Calu3 (cell line): ENCODE results near the gene GRB10. TPM values are rescaled to one million over a fixed set of nuclear protein-coding genes. Genes with fewer than 3 reads are reported as not detected.

Source experiments
- BruUV-seq: library from RNA; stranded (reverse); fragments of 400-500 nt; replicated peaks from 2 replicates; lab custom pipeline; 2021; lab: Mats Ljungman, UMichigan
- CTCF ChIA-PET: fragments of 300-600 bp; sonication (Branson Sonifier 250); formaldehyde crosslinking; loops from one replicate; lab custom pipeline; 2022; ENCODE audit warnings: antibody characterized with exemption; lab: Charles Lee
- DNase-seq: peaks from one replicate; pipeline ENCODE4 v3.0.0; 2022
- H3K27ac Mint-ChIP-seq: one replicate; pipeline ENCODE4 v1.8.0; 2022; ENCODE audit warnings: mixed read lengths; ENCODE audit not compliant: unreplicated experiment
- H3K27me3 Mint-ChIP-seq: one replicate; pipeline ENCODE4 v1.8.0; 2022; ENCODE audit warnings: mixed read lengths; ENCODE audit not compliant: unreplicated experiment
- H3K36me3 Mint-ChIP-seq: one replicate; pipeline ENCODE4 v1.8.0; 2022; ENCODE audit warnings: mild to moderate bottlenecking, moderate library complexity, mixed read lengths; ENCODE audit not compliant: insufficient read depth, unreplicated experiment
- H3K4me1 Mint-ChIP-seq: one replicate; pipeline ENCODE4 v1.8.0; 2022; ENCODE audit warnings: mild to moderate bottlenecking, low read depth, mixed read lengths; ENCODE audit not compliant: unreplicated experiment
- H3K4me3 Mint-ChIP-seq: one replicate; pipeline ENCODE4 v1.8.0; 2022; ENCODE audit warnings: mild to moderate bottlenecking, low read depth, moderate library complexity, mixed read lengths; ENCODE audit not compliant: unreplicated experiment
- H3K9me3 Mint-ChIP-seq: one replicate; pipeline ENCODE4 v1.8.0; 2022; ENCODE audit warnings: low read depth, mixed read lengths; ENCODE audit not compliant: unreplicated experiment
- intact Hi-C: fragments of 100-400 bp; cut with micrococcal nuclease; formaldehyde crosslinking; loops from one replicate; pipeline ENCODE4 v1.10.0; 2022; ENCODE audit not compliant: unreplicated experiment
- total RNA-seq: library from RNA; stranded (reverse); gene quantifications from 2 replicates; pipeline ENCODE4 v1.2.3, GENCODE V29; 2022
- TF ChIP-seq, protein P1 (sequence below): fragments of 200-600 bp; IDR thresholded peaks from one replicate; pipeline ENCODE4 v1.8.0; 2022; ENCODE audit warnings: antibody characterized with exemption; ENCODE audit not compliant: unreplicated experiment

The GRB10 gene
- total RNA-seq, 1 experiment from 2014 or later: 90.6 TPM

DNA sequence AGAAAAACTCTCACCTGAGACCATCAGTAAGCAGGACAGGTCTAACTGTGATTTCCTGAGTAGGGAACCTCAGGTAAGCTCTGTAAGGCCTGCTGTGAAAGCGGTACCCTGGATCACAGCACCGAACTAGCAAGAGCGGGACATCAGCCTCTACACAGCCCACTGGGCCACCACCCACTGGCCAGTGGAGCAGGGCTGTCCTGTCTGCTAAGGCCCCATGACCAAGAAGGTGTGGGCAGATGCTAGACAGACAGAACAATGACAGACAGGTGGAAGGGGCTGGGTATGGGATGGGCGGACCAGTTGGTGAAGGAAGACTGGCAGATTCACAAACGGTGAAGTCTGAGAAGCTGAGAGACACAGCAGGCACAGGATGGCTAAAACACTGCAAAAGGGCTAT, 138.1 kb downstream of the GRB10 start:
- no peaks in the 10 kb centered on the region for H3K27me3 Mint-ChIP-seq
- H3K27ac Mint-ChIP-seq: no peak overlapping the region
- no peak overlapping the region for H3K4me3 Mint-ChIP-seq
- H3K4me1 Mint-ChIP-seq: peaks cover 8% of the 10 kb centered on the region
- TF ChIP-seq, protein P1, sequence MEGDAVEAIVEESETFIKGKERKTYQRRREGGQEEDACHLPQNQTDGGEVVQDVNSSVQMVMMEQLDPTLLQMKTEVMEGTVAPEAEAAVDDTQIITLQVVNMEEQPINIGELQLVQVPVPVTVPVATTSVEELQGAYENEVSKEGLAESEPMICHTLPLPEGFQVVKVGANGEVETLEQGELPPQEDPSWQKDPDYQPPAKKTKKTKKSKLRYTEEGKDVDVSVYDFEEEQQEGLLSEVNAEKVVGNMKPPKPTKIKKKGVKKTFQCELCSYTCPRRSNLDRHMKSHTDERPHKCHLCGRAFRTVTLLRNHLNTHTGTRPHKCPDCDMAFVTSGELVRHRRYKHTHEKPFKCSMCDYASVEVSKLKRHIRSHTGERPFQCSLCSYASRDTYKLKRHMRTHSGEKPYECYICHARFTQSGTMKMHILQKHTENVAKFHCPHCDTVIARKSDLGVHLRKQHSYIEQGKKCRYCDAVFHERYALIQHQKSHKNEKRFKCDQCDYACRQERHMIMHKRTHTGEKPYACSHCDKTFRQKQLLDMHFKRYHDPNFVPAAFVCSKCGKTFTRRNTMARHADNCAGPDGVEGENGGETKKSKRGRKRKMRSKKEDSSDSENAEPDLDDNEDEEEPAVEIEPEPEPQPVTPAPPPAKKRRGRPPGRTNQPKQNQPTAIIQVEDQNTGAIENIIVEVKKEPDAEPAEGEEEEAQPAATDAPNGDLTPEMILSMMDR: no peak
- BruUV-seq: no TSS peak
- DNase-seq: no peak
- CTCF ChIA-PET: no interaction called here
- intact Hi-C loops: no loop called here
- H3K9me3 Mint-ChIP-seq: no peaks in the 10 kb centered on the region
- H3K36me3 Mint-ChIP-seq: peaks cover 14% of the 10 kb centered on the region

DNA sequence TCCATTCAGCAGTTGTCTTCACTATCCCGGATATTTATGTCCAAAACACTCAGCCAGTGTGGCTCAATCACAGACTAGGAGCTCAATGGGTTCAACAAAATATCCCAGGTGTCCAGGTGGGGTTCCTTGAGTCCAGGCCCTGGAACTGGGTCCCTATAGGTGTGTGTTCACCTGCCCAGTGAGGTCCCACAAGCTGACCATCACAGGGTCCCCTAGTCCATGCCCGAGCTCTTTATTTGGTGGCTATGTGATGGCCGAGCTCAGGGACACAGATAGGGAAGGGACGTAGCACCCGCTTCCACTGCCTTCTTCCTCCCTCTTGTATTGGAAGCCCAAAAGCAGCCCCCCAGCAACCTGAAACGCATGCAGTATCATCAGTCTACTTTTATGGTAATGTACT, 138.6 kb downstream of the GRB10 start:
- Mint-ChIP-seq H3K4me3 (no peak overlapping the region), H3K9me3 (no peaks in the 10 kb centered on the region), H3K27ac (no peak overlapping the region), H3K27me3 (no peaks in the 10 kb centered on the region), H3K4me1 (peaks cover 3% of the 10 kb centered on the region), H3K36me3 (peaks cover 11% of the 10 kb centered on the region)
- TF ChIP-seq, protein P1: no peak
- intact Hi-C loops: no loop called here
- BruUV-seq: no TSS peak
- CTCF ChIA-PET: no interaction called here
- DNase-seq: no peak

DNA sequence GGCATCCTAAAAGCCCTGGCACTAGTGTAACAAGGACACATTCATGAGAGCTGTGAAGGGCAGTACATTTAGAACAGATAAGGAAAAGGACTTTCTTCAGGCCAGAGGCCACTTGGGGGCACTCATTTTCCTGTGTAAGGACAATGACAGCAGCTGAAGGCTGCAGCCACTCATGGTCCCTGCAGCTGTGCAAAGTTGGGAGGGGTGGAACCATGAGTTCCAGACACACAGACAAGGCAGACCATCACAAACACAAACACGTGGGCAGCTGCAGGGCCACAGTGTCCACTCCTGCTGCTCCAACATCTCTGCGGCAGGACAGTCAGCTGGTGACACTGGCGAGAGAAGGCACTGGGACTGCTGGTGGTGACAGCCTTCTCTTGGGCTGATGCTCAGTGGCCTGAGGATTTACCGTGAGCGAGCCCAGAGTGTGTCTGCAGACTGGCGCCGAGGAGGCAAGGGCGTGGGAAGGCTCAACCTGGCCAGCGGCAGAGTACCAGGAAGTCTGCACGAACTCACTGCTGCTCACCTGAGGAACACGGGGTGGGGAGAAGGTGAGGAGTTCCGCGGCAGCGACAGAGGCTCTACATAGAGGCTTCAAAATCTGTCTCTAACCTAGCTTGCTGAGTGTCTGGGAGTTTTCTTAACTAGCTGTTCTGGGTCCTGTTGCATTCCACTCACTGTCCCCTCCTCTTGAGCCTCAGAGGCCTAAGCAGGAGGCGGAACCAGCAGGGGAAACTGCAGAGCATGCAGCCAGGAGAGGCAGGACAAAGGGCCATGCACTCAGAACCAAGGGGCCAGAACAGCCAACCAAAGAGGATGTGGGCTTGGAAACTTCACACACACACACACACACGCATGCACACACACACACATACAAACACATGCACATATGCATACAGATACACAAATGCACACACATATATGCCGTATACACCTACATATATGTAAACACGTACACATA, 141.0 kb downstream of the GRB10 start:
- no peak overlapping the region for H3K27ac Mint-ChIP-seq
- CTCF ChIA-PET: interaction anchor here (0.7 kb wide), 1 partner anchor 9 kb away, joined by 4 read pairs; no protein-coding TSS in a partner anchor

DNA sequence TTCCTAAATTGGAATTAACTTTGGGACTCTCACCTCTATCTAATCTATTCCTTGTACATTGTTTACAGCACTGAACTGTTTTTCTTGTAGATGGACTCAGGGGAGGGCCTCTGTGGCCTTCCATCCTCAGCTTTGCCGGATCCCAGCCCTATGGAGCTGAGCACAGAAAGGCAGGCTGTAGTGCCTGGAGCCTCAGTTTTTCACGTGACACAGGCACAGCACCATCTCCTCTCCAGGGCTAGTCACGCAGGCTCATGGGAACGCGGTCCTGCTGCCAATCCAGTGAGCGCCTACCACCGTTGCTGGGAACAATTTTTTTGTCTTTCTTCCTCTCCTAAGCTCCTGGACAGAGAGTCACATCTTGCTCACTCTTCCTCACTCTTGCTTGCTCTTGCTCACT, 141.9 kb downstream of the GRB10 start:
- no TSS peak for BruUV-seq
- H3K9me3 Mint-ChIP-seq: peaks cover 3% of the 10 kb centered on the region
- CTCF ChIA-PET: interaction anchor here (0.6 to 1.0 kb wide), 2 partner anchors 466 to 500 kb away, joined by 3 to 5 read pairs; no protein-coding TSS in a partner anchor
- H3K4me3 Mint-ChIP-seq: no peak overlapping the region
- H3K27ac Mint-ChIP-seq: no peak overlapping the region
- no peak for DNase-seq
- H3K27me3 Mint-ChIP-seq: no peaks in the 10 kb centered on the region
- TF ChIP-seq, protein P1: no peak
- no peaks in the 10 kb centered on the region for H3K36me3 Mint-ChIP-seq
- intact Hi-C loops: no loop called here
- H3K4me1 Mint-ChIP-seq: no peaks in the 10 kb centered on the region

More for the DNA sequence above, 141.0 kb downstream of the GRB10 start:
- Mint-ChIP-seq H3K4me3 (no peak overlapping the region), H3K27me3 (no peaks in the 10 kb centered on the region), H3K9me3 (peaks cover 3% of the 10 kb centered on the region), H3K36me3 (no peaks in the 10 kb centered on the region), H3K4me1 (no peaks in the 10 kb centered on the region)
- BruUV-seq: no TSS peak
- intact Hi-C loops: no loop called here
- DNase-seq: no peak
- TF ChIP-seq, protein P1: no peak
